Activated CD4-positive, CD25-positive, alpha-beta regulatory T cell treated with anti-CD3 and anti-CD28 coated beads, Interleukin-2, amount 50 U/mL, for 72 hours (primary cell): ENCODE measurements around the gene KRT26.
"Not testable (repeated sequence)": the region's sequence is repeated elsewhere in the genome, so short reads cannot be mapped to it uniquely, and the experiment has no call there.

ENCODE experiments used
- DNase-seq: peaks from one replicate; pipeline ENCODE4 v3.0.0; 2021

Gene KRT26

GRCh38 chr17:40772101-40772500 is at the start of gene KRT26:
TSS of gene KRT26 (minus strand) at chr17:40772201. CDS start at chr17:40772113, 88 bp downstream.
- DNase-seq, result no peak

DNA sequence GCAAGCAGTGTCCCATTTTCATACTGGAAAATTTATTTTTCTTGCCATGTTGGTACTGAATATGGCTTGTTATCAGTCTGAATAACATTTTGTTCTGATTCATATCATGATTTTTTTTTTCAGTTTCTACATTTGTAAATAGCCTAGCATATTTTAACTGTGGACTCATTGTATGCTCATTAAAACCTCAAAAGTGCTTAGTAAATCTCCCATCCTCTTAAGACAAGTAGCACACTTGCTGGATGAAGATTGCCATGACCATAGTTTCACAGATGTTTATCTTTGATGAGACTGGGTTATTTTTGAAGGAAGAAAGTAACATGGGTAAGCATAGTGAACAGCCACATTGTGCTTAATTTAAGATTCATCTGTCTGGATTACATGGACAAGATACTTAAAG is 49.5 kb upstream of the KRT26 start:
- no peak for DNase-seq

DNA sequence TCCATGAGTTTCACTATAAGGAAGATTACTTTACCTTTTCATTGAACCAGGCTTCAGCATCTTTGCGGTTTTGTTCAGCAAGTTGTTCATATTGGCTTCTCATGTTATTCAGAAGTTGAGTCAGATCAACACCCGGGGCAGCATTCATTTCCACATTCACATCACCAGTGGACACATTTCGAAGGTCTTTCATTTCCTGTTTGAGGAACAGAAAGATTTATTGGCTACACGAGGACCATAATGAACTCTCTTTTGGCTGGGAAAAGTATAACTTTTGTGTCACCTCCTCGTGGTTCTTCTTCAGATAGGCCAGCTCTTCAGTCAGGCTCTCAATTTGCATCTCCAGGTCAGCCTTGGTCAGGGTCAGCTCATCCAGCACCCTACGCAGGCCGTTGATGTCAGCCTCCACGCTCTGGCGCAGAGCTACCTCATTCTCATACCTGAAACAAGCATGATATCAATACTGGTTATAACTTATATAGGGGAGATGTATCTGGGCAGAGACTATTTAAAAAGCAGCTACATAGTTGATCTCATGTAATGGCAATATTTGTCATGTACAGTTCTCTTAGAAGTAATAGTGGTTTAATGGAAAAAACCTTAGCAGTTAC is 48.3 kb upstream of the KRT26 start:
- no peak for DNase-seq

- no peak for DNase-seq
Measured at GRCh38 chr17:40819528-40820125, 47.6 kb upstream of the KRT26 start.

DNA sequence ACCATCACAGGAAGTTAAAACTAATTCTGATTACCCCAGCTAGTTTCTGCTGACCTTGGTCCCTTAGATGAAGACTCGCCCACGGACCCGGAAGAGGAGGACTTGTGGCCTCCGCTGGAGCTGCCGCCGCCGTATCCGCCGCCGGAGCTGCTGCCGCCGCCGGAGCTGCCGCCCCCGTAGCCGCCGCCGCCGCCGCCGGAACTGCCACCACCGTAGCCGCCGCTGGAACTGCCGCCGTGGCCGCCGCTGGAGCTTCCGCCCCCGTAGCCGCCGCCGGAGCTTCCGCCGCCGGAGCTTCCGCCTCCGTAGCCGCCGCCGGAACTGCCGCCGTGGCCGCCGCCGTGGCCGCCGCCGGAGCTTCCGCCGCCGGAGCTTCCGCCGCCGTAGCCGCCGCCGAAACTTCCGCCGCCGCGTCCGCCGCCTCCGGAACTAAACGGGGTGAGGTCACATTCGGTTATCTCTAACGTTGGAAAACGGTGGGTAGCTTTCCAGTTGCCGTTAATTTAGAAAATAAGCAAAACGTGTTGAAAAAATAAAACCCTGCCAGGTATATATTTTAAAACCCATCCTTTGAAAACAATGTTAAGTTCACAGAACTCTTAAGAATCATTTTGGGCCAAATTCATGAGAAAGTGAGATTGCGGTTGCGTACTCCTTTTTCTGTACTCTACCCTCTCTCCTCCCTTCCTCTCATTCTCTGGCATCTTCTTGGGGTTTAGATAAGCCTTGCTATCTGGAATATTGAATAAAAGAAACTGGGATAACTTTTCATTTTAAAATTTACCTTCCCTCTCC is 46.9 kb upstream of the KRT26 start:
- peak; percentile 85 for DNase-seq

GRCh38 chr17:40818343-40818732 is 46.3 kb upstream of the KRT26 start:
- DNase-seq, result no peak

GRCh38 chr17:40817103-40817682 is 45.2 kb upstream of the KRT26 start:
- DNase-seq, result no peak

DNA sequence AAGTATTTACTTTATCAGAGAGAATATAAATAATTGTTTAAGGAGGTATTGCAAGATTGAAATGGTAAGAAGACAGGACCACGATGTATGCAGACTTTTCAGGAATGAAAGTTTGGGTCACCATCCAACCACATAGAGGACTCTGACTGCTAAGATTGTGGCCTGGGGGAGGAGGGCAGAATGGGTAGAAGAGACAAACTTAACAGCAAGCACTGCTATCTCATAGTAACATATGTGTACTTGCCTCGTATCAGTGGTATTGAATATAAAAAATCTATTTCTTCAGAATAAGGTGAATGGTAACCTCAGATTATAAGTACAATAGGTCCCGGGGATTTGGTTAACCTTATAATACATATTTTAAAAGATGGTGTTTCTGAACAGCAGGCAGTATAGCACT is 44.6 kb upstream of the KRT26 start:
- no peak for DNase-seq

DNA sequence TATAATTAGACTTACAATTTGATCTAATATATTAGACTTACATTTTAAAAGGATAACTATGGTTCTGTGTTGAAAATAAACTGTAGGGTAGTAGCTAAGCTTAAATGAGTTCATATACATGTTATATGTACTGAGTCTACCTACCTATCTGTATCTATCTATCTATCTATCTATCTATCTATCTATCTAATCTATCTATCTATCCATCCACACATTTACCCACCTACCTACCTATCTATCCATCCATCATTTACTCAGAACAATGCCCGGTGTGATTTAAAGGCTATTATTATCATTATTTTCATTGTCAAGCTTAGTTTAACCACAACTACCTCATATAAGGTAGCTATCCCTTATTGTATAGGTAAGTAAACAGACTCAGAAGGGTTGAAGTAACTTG is 43.4 kb upstream of the KRT26 start:
- DNase-seq, result no peak

DNA sequence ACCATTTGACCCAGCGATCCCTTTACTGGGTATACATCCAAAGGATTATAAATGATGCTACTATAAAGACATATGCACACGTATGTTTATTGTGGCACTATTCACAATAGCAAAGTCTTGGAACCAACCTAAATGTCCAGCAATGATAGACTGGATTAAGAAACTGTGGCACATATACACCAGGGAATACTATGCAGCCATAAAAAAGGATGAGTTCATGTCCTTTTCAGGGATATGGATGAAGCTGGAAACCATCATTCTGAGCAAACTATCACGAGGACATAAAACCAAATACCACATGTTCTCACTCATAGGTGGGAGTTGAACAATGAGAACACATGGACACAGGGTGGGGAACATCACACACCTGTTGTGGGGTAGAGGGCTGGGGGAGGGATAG is 42.7 kb upstream of the KRT26 start:
- DNase-seq, result not testable (repeated sequence)

DNA sequence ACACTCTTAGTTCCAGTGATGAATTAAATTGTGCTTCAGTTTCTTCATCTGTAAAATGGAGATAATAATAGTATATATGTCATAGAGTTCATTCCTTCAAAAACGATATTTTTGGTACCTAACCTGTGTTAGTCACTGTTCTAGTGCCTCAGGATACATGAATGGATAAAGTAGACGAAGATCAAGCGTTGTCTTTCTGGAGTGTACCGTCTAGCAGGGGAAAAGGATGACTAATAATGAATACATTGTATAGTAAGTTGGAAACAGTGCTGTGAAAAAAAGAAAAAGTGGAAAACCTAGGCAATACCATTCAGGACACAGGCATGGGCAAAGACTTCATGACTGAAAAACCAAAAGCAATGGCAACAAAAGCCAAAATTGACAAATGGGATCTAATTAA is 41.8 kb upstream of the KRT26 start:
- no peak for DNase-seq

- DNase-seq, result no peak
Measured at GRCh38 chr17:40812639-40813038, 40.6 kb upstream of the KRT26 start.

DNA sequence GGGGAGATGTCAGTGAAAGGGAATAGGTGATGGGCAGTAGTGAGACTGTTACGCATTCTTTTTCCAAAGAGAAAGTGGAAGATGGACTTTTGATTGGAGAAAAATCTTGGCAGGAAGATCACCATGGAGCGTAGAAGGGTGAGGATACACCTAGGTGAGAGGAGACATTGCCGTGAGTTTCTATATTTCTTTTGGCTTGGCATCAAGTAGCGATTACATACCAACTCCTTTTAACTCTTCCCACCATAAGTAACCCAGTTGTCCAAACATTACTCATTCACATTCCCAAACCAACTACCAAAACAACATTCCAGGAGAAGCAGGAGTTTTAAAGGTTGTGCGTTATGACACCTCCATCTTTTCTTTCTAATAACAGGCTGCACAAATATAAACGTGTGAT is 38.5 kb upstream of the KRT26 start:
- DNase-seq, result no peak

- no peak for DNase-seq
Measured at GRCh38 chr17:40809721-40810421, 37.9 kb upstream of the KRT26 start.

- no peak for DNase-seq
Measured at GRCh38 chr17:40806131-40806530, 34.1 kb upstream of the KRT26 start.

GRCh38 chr17:40803617-40804082 is 31.6 kb upstream of the KRT26 start:
- peak; percentile 74 for DNase-seq

- no peak for DNase-seq
Measured at GRCh38 chr17:40801157-40801556, 29.2 kb upstream of the KRT26 start.

GRCh38 chr17:40800381-40800780 is 28.4 kb upstream of the KRT26 start:
- DNase-seq, result no peak

- DNase-seq, result no peak
Measured at GRCh38 chr17:40799859-40800258, 27.9 kb upstream of the KRT26 start, which contains the start of gene KRT28. TSS of gene KRT28 (minus strand) at chr17:40799959. CDS start at chr17:40799893, 66 bp downstream.

DNA sequence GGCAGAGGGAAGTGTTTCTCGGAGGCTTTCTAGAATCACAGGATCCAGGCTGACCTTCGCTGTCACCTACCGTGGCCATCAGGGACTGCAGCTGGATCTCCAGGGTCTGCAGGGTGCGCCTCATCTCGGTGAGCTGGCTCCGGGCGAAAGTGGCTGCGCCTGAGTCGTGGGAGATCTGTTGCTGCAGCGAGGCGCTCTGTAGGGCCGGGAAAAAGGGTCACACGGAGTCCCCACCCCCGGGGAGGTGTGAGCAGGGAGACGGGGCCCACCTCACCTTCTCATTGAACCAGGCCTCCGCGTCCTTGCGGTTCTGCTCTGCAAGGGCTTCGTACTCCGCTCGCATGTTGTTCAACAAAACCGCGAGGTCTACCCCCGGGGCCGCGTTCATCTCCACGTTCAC is 24.8 kb upstream of the KRT26 start:
- DNase-seq, result no peak

DNA sequence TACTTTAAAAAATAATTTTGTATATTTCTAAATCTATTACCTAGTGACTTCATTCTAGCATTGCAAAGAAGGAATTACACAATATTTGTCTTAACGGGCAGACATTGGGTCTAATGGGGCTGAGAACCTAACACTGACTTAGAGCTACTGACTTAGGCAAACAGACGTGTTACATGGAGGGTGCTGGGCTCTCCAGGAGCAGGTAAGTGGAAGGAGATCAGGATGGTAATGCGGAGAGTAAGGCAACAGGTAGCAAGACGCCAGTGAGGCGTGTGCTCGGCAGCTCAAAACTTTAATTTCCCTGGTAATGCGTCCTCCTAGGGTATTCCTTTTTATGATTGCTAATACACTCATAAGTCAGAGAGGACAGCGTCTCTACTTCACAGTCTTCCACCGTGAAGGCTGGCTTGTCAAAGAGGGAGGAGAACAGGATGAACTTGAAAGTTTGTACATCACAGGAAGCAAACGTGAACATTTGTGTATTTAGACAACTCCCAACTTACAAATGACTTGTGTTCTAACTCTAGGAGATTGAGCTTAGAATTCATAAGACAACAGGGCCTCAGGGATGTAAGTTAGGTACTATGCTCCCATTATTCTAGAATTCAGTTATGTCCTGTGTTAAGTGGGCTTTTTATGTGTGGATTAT is 23.1 kb upstream of the KRT26 start:
- no peak for DNase-seq

GRCh38 chr17:40794466-40794865 is 22.5 kb upstream of the KRT26 start:
- DNase-seq, result no peak

DNA sequence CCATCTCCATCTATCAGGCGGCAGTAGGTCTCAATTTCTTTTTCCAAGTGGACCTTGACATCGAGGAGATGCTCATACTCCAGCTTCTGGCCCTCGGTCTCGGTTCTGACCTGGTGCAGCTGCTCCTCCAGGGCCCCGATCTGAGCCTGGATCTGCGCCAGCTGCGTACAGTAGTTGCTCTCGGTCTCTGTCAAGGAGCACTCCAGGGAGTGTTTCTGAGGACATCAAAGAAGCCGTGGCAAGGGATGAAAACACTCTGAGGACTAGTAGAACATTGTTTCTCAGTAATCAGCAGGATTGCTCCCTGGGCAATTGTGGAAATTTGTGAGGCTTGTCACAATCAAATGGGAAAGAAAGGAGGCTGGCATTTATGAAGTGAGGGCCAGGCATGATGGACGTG is 21.8 kb upstream of the KRT26 start:
- DNase-seq, result no peak
